ES-I3 (cell line): ENCODE results near the gene ADGRA1.
"Not testable (repeated sequence)": the region's sequence is repeated elsewhere in the genome, so short reads cannot be mapped to it uniquely, and the experiment has no call there.

Experiments used
- H3K36me3 ChIP-seq: 2 replicates; pipeline ENCODE4 v1.6.1; 2013; ENCODE audit warnings: mild to moderate bottlenecking, low read length, control low read depth, moderate library complexity; ENCODE audit not compliant: insufficient read depth
- H3K4me1 ChIP-seq: 2 replicates; pipeline ENCODE4 v1.6.1; 2013; ENCODE audit warnings: mild to moderate bottlenecking, control low read depth, low read length; ENCODE audit not compliant: insufficient read depth
- H3K9ac ChIP-seq: 2 replicates; pipeline ENCODE4 v1.6.1; 2013; ENCODE audit warnings: low read depth, mild to moderate bottlenecking, low read length, moderate library complexity
- H3K9me3 ChIP-seq: 2 replicates; pipeline ENCODE4 v1.6.1; 2013; ENCODE audit warnings: mild to moderate bottlenecking, low read length, moderate library complexity; ENCODE audit not compliant: control insufficient read depth, insufficient read depth

Gene ADGRA1

DNA sequence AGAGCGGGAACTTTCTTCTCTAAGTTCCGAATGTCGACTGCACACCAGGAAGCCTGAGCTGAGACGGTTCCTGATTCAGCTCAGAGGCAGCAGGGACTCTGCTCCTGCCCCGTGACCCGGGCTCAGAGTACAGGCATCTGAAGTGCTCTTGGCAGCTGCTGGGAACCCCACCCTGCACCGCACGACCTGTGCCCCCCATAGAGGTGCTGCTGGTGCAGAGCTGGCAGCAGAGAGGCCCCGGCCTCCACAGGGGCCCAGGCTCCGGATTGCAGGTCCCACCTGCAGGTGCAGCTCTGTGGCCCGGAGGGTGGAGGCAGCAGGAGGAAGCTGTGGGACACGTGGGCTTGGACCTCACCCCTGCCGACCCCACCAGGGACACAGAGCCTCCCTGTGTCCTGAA lies 39.5 kb upstream of the ADGRA1 start:
- Histone ChIP-seq H3K4me1 (no peaks in the 10 kb centered on the region), H3K9me3 (no peaks in the 10 kb centered on the region), H3K9ac (no peak overlapping the region), H3K36me3 (no peaks in the 10 kb centered on the region)

DNA sequence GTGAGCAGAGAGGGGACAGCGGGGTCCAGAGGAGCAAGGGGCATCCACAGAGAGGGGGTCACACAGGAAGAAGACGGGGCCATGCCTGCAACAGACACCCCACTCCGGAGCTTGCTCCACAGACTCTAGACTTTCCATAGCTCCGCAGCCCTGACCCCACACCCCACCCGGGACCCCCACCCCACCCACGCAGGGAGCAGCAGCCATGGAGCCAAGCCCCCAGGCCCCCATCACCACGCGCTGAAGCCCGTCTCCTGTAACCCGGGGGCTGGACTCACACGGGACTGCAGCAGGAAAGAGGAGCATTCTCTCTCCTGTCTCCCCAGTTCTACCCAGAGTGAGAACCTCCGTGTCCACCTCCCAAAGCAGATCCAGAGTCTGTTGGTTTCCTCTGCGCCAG lies 38.8 kb upstream of the ADGRA1 start:
- Histone ChIP-seq H3K9me3 (no peaks in the 10 kb centered on the region), H3K36me3 (no peaks in the 10 kb centered on the region), H3K9ac (no peak overlapping the region), H3K4me1 (no peaks in the 10 kb centered on the region)

DNA sequence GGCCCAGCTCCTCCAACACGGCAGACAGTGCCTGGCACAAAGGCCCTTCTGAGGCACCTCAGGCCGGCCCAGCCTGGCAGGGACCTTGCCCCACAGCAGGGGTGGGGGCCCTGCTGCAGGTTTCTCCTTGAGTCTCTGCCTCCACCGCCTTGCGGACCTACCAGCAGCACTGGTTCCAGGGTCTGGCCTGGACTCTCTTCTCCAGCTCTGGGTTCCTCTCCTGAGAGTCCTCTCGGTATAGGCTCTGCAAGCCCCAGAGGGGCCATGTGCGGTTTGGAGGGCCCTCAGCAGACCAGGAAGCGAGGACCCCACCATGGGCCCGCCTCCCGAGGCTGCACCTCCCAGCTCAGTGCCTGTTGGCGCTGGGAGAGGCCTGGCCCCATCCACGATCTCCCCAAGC lies 38.1 kb upstream of the ADGRA1 start:
- Histone ChIP-seq H3K4me1 (no peaks in the 10 kb centered on the region), H3K36me3 (no peaks in the 10 kb centered on the region), H3K9ac (no peak overlapping the region), H3K9me3 (no peaks in the 10 kb centered on the region)

DNA sequence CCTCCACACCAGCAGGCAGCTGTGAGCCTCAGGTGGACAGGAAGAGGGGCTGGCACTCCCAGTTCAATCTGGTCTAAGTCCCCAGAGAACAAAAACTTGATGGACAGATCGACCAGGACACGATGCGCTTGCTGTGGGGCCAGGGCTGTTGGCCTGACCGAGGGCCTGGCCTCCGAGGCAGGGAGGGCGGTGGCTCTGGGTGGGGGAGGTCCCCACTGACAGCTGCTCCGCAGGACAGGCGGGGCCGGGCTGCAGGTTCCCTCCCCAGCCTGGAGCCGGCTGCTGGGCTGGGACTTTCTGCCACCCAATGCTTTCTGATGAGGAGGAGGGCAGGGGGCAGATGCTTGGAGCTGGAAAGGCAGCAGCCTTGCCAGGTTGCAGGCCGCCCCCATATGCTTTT lies 37.4 kb upstream of the ADGRA1 start:
- Histone ChIP-seq H3K9ac (no peak overlapping the region), H3K9me3 (no peaks in the 10 kb centered on the region), H3K36me3 (no peaks in the 10 kb centered on the region), H3K4me1 (no peaks in the 10 kb centered on the region)

DNA sequence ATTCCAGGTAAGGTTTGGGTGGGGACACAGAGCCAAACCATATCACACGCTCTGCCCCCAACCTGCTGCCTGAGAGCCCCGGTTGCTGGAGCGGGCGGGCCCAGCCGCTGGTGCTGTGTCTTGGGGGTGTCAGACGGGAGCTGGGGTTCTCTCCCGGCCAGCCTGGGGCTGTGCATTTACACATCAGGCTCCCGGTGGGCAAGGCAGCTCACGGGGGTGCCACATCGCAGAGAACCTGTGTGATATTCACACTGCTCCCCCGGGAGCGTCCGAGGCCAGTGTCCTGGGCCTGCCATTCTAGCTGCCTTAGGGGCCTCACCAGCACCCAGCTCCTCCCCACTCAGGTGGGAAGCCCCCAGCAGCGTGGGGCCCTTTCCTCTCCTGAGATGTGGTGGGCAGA lies 35.6 kb upstream of the ADGRA1 start:
- Histone ChIP-seq H3K36me3 (no peaks in the 10 kb centered on the region), H3K9me3 (no peaks in the 10 kb centered on the region), H3K4me1 (no peaks in the 10 kb centered on the region), H3K9ac (no peak overlapping the region)

DNA sequence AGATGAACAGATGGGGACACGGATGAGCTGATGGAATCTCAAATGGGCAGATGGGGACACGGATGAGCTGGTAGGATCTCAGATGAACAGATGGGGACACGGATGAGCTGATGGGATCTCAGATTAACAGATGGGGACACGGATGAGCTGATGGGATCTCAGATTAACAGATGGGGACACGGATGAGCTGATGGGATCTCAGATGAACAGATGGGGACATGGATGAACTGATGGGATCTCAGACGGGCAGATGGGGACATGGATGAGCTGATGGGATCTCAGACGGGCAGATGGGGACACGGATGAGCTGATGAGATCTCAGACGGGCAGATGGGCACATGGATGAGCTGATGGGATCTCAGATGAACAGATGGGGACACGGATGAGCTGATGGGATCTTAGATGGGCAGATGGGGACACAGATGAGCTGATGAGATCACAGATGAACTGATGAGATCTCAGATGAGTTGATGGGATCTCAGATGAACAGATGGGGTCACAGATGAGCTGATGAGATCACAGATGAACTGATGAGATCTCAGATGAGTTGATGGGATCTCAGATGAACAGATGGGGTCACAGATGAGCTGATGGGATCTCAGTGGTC lies 34.1 kb upstream of the ADGRA1 start:
- H3K4me1 ChIP-seq, H3K36me3 ChIP-seq, H3K9me3 ChIP-seq, H3K9ac ChIP-seq: not testable (repeated sequence)

DNA sequence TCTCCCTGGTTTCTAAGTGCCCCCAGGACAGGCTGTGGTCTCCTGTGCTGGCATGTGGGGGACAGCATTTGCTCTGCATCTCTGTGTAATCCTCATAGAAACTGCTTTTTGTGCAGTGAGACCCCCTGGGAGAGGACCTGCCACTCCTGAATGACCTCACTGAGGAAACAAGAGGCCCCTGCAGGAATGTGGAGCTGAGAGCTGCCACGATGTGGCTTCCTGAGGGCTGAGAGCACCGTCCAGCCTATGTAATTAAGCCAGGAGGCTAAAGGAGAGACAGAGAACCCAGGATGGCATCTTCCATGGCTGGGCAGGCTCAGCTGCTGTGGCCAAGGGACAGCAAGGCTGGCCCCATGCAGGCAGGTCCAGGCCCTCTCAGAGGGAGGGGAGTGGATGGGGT lies 32.3 kb upstream of the ADGRA1 start:
- H3K4me1 ChIP-seq, result no peaks in the 10 kb centered on the region
- H3K36me3 ChIP-seq, result no peaks in the 10 kb centered on the region
- H3K9me3 ChIP-seq, result no peaks in the 10 kb centered on the region
- H3K9ac ChIP-seq, result no peak overlapping the region

DNA sequence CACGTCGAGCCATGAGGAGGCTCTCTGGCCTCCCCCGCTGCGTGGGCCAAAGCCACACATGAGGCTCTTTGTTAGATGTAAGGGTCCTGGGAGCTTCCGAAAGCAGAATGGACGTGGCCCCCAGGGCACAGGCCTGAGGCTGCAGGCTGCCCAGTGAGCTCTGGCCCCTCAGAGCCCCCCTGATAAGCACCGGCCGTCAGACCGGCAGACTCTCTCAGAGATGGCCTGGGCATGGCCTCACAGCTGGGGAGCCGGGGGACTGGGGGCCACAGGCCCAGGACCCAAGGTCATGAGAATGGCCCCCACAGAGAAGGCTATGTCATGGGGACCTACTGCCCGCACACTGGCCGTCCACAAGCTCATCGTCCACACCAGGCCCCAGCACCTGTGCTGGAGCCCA lies 31.7 kb upstream of the ADGRA1 start:
- Histone ChIP-seq H3K9me3 (no peaks in the 10 kb centered on the region), H3K4me1 (no peaks in the 10 kb centered on the region), H3K9ac (no peak overlapping the region), H3K36me3 (no peaks in the 10 kb centered on the region)

DNA sequence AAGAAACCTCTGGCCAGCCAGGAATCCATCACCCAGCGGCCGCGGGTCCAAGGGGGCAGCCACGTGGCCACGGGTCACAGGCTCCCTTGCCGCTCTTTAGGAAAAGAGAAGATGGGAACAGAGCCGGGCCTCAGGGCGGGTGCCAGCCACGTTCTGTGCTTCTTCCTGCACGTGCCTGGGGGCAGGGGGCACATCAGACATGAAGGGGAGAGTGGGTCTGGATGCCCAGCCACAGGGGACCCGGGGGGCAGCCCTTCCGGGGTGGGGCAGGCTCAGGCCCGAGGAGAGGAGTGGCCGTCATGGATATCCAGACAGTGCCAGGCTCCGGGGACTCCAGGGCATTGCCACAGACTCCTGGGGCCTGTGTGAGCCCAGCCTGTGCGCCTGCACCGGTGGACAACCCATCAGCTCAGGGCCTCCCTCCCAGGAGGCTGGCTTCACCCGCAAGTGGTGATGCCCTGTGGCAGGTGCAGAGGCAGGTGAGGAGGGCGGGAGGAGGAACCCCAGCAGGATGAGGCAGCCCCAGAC lies 31.0 kb upstream of the ADGRA1 start:
- no peaks in the 10 kb centered on the region for H3K36me3 ChIP-seq
- H3K9ac ChIP-seq, result no peak overlapping the region
- H3K9me3 ChIP-seq, result no peaks in the 10 kb centered on the region
- H3K4me1 ChIP-seq, result no peaks in the 10 kb centered on the region

DNA sequence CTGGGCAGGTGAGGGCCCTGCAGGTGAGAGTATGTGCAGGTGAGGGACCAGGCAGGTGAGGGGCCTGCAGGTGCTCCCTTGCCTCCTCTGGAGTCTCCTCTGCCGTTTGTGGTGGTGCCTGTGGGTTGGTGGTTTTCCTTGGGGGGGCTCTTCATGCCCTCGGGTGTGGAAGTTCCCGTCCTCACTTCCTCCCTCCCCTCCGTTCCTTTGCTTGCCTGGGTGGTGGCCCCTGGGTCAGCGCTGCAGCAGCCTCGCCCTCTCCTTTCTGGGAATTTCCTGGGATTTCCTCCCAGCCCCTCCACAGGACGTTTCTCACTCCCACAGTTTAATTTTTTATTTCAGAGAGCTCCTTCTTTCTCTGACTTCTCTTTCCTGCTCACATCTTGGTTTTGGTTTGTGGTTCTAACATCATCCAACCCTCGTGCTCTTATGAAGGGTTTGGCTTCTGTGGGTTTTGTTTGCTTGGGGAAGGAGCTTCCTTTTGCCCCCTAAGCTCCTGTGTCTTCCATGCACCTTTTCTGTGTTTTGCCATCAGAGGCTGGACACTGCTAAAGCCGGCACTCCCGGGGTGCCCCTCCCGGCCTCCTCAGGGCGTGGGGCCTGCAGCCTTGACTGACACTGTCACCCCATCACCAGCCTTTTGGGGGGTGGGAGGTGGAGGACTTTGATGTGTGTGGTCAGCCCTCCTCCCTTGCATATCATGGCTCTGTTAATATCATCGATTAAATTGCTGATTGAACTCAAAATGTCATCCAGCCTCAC lies 29.2 kb upstream of the ADGRA1 start:
- Histone ChIP-seq H3K36me3 (no peaks in the 10 kb centered on the region), H3K9me3 (no peaks in the 10 kb centered on the region), H3K9ac (no peak overlapping the region), H3K4me1 (no peaks in the 10 kb centered on the region)

DNA sequence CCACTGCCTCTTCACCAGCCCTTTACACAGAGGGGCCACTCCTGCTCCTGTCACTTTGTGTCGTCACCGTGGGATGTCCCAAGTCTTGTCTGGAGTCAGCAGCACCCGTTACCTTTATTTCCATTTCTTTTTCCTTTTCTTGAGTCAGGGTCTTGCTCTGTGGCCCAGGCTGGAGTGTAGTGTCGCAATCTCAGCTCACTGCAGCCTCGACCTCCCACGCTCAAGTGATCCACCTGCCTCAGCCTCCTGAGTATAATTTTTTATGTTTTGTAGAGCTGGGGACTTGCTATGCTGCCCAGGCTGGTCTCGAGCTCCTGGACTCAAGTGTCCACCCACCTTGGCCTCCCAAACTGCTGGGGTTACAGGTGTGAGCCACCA lies 28.6 kb upstream of the ADGRA1 start:
- no peaks in the 10 kb centered on the region for H3K4me1 ChIP-seq
- H3K9me3 ChIP-seq, result no peaks in the 10 kb centered on the region
- H3K36me3 ChIP-seq, result no peaks in the 10 kb centered on the region
- no peak overlapping the region for H3K9ac ChIP-seq

DNA sequence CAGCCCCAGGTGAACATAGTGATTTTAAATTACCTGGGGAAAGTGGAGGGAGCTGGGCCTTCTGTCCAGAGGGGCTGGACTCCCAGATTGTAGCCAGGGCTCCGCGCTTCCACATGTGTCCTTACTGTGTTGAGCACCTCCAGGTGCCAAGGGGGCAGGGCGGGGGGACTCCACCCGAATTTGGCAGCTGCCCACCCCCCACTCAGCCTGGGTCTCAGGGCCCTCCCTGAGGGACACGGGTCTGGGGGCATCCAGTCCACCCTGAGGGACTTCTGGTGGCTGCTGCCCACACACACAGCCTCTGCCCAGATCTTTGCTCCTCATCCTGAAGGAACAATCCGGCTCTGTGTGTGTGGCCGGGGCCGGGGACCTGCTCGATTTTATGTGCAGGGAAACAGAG lies 28.2 kb upstream of the ADGRA1 start:
- H3K9me3 ChIP-seq, result no peaks in the 10 kb centered on the region
- no peak overlapping the region for H3K9ac ChIP-seq
- no peaks in the 10 kb centered on the region for H3K4me1 ChIP-seq
- H3K36me3 ChIP-seq, result no peaks in the 10 kb centered on the region

DNA sequence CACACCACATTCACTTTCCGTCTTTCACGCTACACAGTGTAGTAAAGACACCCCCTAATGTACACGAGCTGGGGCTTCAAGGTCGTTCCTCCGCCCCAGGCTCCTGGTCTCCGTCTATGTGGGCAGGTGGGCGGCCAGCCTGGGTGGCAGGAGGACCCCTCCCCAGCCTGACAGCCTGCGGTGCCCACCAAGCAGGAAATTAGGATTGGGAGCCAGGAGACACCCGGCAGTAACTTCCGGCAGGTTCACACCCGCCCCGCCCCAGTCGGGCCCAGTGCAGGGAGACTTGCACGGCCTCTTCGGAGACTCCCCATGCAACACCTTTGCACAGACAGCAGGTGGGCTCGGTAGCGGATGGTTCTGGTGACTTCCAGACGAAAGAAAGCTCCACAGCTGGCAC lies 27.7 kb upstream of the ADGRA1 start:
- Histone ChIP-seq H3K36me3 (no peaks in the 10 kb centered on the region), H3K4me1 (no peaks in the 10 kb centered on the region), H3K9me3 (no peaks in the 10 kb centered on the region), H3K9ac (no peak overlapping the region)

DNA sequence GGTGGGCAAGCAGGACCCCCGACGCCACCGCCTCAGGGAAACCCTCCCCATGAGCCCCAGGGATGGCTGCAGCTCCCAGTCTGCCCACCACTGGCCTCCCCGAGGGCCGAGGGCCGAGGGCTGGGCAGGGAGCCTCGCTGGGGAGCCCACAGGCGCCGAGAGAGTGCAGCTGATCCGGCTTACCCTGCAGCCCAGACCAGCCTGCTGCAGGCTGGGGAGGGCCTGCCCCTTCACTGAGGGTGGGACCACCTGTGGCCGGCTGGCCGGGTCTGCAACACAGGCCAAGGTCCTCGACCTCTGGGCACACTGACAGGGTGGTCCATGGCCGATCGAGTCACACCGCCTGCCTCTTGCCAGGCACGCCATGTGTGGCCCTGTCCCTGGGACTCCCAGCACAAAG lies 27.3 kb upstream of the ADGRA1 start:
- Histone ChIP-seq H3K9ac (no peak overlapping the region), H3K36me3 (no peaks in the 10 kb centered on the region), H3K9me3 (no peaks in the 10 kb centered on the region), H3K4me1 (no peaks in the 10 kb centered on the region)

DNA sequence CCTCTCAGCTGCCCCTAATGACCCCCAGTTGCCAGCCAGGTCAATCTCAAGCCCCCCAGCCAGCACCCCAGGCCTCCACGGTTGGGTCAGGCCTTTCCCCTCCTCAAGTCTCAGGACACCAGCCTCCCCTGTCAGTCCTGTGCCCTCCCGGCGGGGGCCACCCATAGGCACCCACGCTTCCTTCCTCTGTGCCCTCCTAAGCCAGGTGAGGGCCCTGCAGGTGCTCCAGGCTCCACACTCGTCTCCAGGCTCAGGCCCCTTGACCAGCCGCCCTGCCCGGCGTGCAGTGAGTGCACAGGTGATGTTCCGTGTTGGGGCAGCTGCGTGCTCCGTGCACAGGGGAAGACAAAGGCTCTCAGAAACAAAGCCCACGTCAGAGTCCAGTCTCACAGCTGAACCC lies 26.8 kb upstream of the ADGRA1 start:
- Histone ChIP-seq H3K36me3 (no peaks in the 10 kb centered on the region), H3K4me1 (no peaks in the 10 kb centered on the region), H3K9me3 (no peaks in the 10 kb centered on the region), H3K9ac (no peak overlapping the region)
